MM.1S (cell line): Measurements from ENCODE around the gene TEX47.

Experiments used
- DNase-seq: peaks from one replicate; pipeline ENCODE4 v3.0.0-alpha.2; 2015
- H2AFZ ChIP-seq: fragments of 300-600 bp; sonication (generic); 2 replicates; pipeline ENCODE4 v1.6.0; 2016; ENCODE audit warnings: antibody characterized with exemption, low read length
- H3F3A ChIP-seq: fragments of 300-600 bp; sonication (generic); 2 replicates; pipeline ENCODE4 v1.6.1; 2016; ENCODE audit warnings: mild to moderate bottlenecking, antibody characterized with exemption, low read length, moderate library complexity, mixed read lengths; ENCODE audit not compliant: insufficient read depth
- H3K27ac ChIP-seq: fragments of 300-600 bp; sonication (generic); 2 replicates; pipeline ENCODE4 v1.5.1; 2016; ENCODE audit warnings: mild to moderate bottlenecking, low read length
- H3K27me3 ChIP-seq: fragments of 300-600 bp; sonication (generic); replicated peaks from 2 replicates; pipeline ENCODE4 v1.6.0; 2016; ENCODE audit warnings: low read length; ENCODE audit not compliant: insufficient read depth
- H3K36me3 ChIP-seq: fragments of 300-600 bp; sonication (generic); replicated peaks from 2 replicates; pipeline ENCODE4 v1.6.1; 2016; ENCODE audit warnings: mild to moderate bottlenecking, low read length, mixed read lengths; ENCODE audit not compliant: insufficient read depth
- H3K4me1 ChIP-seq: fragments of 300-600 bp; sonication (generic); 2 replicates; pipeline ENCODE4 v1.6.1; 2016; ENCODE audit warnings: low read length, mixed read lengths
- H3K4me2 ChIP-seq: fragments of 300-600 bp; sonication (generic); 2 replicates; pipeline ENCODE4 v1.6.0; 2016; ENCODE audit warnings: low read depth, low read length
- H3K4me3 ChIP-seq: fragments of 300-600 bp; sonication (generic); 2 replicates; pipeline ENCODE4 v1.5.1; 2016; ENCODE audit warnings: low read length, mixed read lengths
- H3K79me2 ChIP-seq: fragments of 300-600 bp; sonication (generic); 2 replicates; pipeline ENCODE4 v1.6.1; 2016; ENCODE audit warnings: mixed run types, low read length, mixed read lengths
- H3K9ac ChIP-seq: fragments of 300-600 bp; sonication (generic); 2 replicates; pipeline ENCODE4 v1.6.1; 2016; ENCODE audit warnings: low read length, mixed read lengths
- H3K9me2 ChIP-seq: fragments of 300-600 bp; sonication (generic); replicated peaks from 2 replicates; pipeline ENCODE4 v1.6.1; 2016; ENCODE audit warnings: mild to moderate bottlenecking, low read length, mixed read lengths; ENCODE audit not compliant: insufficient read depth
- H3K9me3 ChIP-seq: fragments of 300-600 bp; sonication (generic); replicated peaks from 2 replicates; pipeline ENCODE4 v1.6.1; 2016; ENCODE audit warnings: mild to moderate bottlenecking, low read length, mixed read lengths; ENCODE audit not compliant: insufficient read depth
- H4K20me1 ChIP-seq: fragments of 300-600 bp; sonication (generic); 2 replicates; pipeline ENCODE4 v1.6.1; 2016; ENCODE audit warnings: mild to moderate bottlenecking, low read length, moderate library complexity, mixed read lengths; ENCODE audit not compliant: insufficient read depth
- EZH2 ChIP-seq: fragments of 300-600 bp; sonication (generic); optimal IDR thresholded peaks from 2 replicates; pipeline ENCODE3; 2017; ENCODE audit warnings: low read depth, mild to moderate bottlenecking, antibody characterized with exemption, low read length, mixed read lengths
- EZH2phosphoT487 ChIP-seq: fragments of 300-600 bp; sonication (generic); IDR thresholded peaks from 2 replicates; pipeline ENCODE4 v1.6.1; 2018; ENCODE audit warnings: antibody characterized with exemption, low read length
- TF ChIP-seq, protein P1 (sequence below): fragments of 300-600 bp; sonication (generic); IDR thresholded peaks from 2 replicates; pipeline ENCODE4 v1.5.1; 2016; ENCODE audit warnings: antibody characterized with exemption, low read length, mixed read lengths

Gene TEX47

DNA sequence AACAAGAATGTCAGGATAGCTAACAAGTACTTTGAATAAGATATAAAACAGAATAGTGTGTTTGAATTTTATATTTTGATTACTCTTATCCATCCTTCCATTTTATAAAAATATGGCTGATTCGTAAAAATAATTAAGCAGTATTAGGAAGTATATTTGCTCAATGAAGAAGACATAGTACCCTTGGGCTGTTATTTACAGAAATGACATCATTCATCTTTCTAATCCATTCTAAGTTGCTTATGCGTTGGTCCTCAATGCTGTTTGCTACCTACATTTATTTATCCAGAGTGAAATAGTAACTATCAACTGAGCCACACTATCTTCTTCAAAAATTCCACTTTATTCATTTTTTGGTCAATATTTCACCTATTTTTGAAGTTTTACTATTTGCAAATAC lies 38.2 kb downstream of the TEX47 start:
- H3K9me2 ChIP-seq: no peaks in the 10 kb centered on the region
- H3K4me3 ChIP-seq: no peak overlapping the region
- no peak overlapping the region for H3K27ac ChIP-seq
- TF ChIP-seq EZH2 (no peak), EZH2phosphoT487 (no peak)
- TF ChIP-seq, protein P1, sequence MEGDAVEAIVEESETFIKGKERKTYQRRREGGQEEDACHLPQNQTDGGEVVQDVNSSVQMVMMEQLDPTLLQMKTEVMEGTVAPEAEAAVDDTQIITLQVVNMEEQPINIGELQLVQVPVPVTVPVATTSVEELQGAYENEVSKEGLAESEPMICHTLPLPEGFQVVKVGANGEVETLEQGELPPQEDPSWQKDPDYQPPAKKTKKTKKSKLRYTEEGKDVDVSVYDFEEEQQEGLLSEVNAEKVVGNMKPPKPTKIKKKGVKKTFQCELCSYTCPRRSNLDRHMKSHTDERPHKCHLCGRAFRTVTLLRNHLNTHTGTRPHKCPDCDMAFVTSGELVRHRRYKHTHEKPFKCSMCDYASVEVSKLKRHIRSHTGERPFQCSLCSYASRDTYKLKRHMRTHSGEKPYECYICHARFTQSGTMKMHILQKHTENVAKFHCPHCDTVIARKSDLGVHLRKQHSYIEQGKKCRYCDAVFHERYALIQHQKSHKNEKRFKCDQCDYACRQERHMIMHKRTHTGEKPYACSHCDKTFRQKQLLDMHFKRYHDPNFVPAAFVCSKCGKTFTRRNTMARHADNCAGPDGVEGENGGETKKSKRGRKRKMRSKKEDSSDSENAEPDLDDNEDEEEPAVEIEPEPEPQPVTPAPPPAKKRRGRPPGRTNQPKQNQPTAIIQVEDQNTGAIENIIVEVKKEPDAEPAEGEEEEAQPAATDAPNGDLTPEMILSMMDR: no peak
- H3K36me3 ChIP-seq: no peaks in the 10 kb centered on the region
- H2AFZ ChIP-seq: no peak overlapping the region
- H3K9ac ChIP-seq: no peak overlapping the region
- H3K9me3 ChIP-seq: no peaks in the 10 kb centered on the region
- H3K27me3 ChIP-seq: no peaks in the 10 kb centered on the region
- H4K20me1 ChIP-seq: no peaks in the 10 kb centered on the region
- no peaks in the 10 kb centered on the region for H3F3A ChIP-seq
- H3K4me2 ChIP-seq: no peak overlapping the region
- H3K4me1 ChIP-seq: no peaks in the 10 kb centered on the region
- DNase-seq: no peak
- no peaks in the 10 kb centered on the region for H3K79me2 ChIP-seq

DNA sequence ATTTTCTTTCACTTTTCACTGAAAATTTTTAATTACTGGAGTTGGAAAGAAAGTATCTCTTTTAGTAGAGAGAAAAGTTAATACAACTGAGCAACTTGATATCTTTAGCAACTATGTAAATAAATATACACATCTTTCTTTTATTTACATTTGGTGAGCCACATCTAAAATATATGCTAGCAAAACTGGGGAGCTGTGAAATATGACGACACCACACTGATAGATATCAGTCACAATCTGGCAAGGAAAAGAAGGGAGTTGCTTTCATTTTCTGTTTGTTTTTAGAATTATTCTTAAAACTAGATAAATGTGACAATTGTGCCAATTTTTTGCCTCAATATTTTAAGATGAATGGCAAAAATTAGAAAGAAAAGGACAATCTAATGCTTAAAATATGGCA lies 38.7 kb downstream of the TEX47 start:
- H3K4me2 ChIP-seq: no peak overlapping the region
- H3K4me3 ChIP-seq: no peak overlapping the region
- TF ChIP-seq EZH2phosphoT487: no peak
- TF ChIP-seq, protein P1: no peak
- no peak for TF ChIP-seq EZH2
- no peaks in the 10 kb centered on the region for H3K9me2 ChIP-seq
- H3K27me3 ChIP-seq: no peaks in the 10 kb centered on the region
- no peaks in the 10 kb centered on the region for H3K79me2 ChIP-seq
- DNase-seq: no peak
- no peaks in the 10 kb centered on the region for H3K9me3 ChIP-seq
- no peak overlapping the region for H3K9ac ChIP-seq
- no peaks in the 10 kb centered on the region for H3F3A ChIP-seq
- H3K4me1 ChIP-seq: no peaks in the 10 kb centered on the region
- H3K36me3 ChIP-seq: no peaks in the 10 kb centered on the region
- no peak overlapping the region for H3K27ac ChIP-seq
- H4K20me1 ChIP-seq: no peaks in the 10 kb centered on the region
- H2AFZ ChIP-seq: no peak overlapping the region

DNA sequence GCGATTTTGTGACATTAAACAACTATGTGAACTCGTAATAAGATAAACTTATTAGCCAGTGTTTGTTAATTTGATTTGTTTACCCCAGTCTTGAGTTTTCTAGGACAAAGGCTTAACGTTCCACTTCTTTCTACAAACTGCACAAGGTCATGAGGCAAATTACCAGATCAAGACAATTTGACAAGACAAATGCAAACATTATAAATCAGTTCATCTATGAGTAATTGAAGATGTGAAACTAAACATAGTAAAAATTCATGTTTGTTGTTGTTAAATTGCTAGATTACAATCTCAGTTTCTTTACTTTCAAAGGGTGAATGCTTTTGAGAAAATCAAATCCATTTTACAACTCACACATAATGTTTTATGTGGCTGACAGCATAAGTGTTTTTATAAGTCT lies 49.4 kb downstream of the TEX47 start:
- no peak for DNase-seq
- H4K20me1 ChIP-seq: no peaks in the 10 kb centered on the region
- no peak overlapping the region for H3K27ac ChIP-seq
- no peaks in the 10 kb centered on the region for H3K27me3 ChIP-seq
- no peak overlapping the region for H2AFZ ChIP-seq
- no peaks in the 10 kb centered on the region for H3F3A ChIP-seq
- no peak overlapping the region for H3K9ac ChIP-seq
- no peaks in the 10 kb centered on the region for H3K9me2 ChIP-seq
- no peak overlapping the region for H3K4me2 ChIP-seq
- H3K4me1 ChIP-seq: no peaks in the 10 kb centered on the region
- no peak for TF ChIP-seq EZH2
- TF ChIP-seq EZH2phosphoT487: no peak
- TF ChIP-seq, protein P1: no peak
- no peaks in the 10 kb centered on the region for H3K36me3 ChIP-seq
- no peaks in the 10 kb centered on the region for H3K9me3 ChIP-seq
- H3K4me3 ChIP-seq: no peak overlapping the region
- no peaks in the 10 kb centered on the region for H3K79me2 ChIP-seq
